Parathyroid adenoma (tissue), 2 donors: ENCODE data around the gene C2CD3.

Experiments
- H2AFZ ChIP-seq: fragments of 300-600 bp; sonication (generic); one replicate; pipeline ENCODE4 v1.7.0; 2017; ENCODE audit warnings: antibody characterized with exemption, mild to moderate bottlenecking
- H3K27ac ChIP-seq: fragments of 300-600 bp; sonication (generic); one replicate; pipeline ENCODE4 v1.7.0; 2017
- H3K27me3 ChIP-seq: fragments of 300-600 bp; sonication (generic); one replicate; pipeline ENCODE4 v1.7.0; 2017; ENCODE audit warnings: low read length; ENCODE audit not compliant: control insufficient read depth, insufficient read depth
- H3K36me3 ChIP-seq: fragments of 300-600 bp; sonication (generic); one replicate; pipeline ENCODE4 v1.7.0; 2017; ENCODE audit warnings: low read length; ENCODE audit not compliant: control insufficient read depth, insufficient read depth
- H3K4me1 ChIP-seq: fragments of 300-600 bp; sonication (generic); one replicate; pipeline ENCODE4 v1.7.0; 2017; ENCODE audit warnings: control low read depth
- H3K4me2 ChIP-seq: fragments of 300-600 bp; sonication (generic); one replicate; pipeline ENCODE4 v1.7.0; 2017; ENCODE audit warnings: low read length
- H3K4me3 ChIP-seq: fragments of 300-600 bp; sonication (generic); one replicate; pipeline ENCODE4 v1.7.0; 2017; ENCODE audit warnings: low read depth, low read length
- H3K79me2 ChIP-seq: fragments of 300-600 bp; sonication (generic); one replicate; pipeline ENCODE4 v1.7.0; 2017; ENCODE audit warnings: control low read depth
- H3K9ac ChIP-seq: fragments of 300-600 bp; sonication (generic); one replicate; pipeline ENCODE4 v1.7.0; 2017; ENCODE audit warnings: mild to moderate bottlenecking
- H3K9me3 ChIP-seq: fragments of 300-600 bp; sonication (generic); one replicate; pipeline ENCODE4 v1.7.0; 2017; ENCODE audit warnings: low read length; ENCODE audit not compliant: control insufficient read depth
- CTCF ChIP-seq: fragments of 300-600 bp; sonication (generic); IDR thresholded peaks from one replicate; pipeline ENCODE4 v1.7.0; 2017; ENCODE audit warnings: antibody characterized with exemption, mild to moderate bottlenecking
- donor health status: primary hyperparathyroidism.

Gene C2CD3

GRCh38 chr11:73969991-73970800 lies 200.6 kb downstream of the C2CD3 start:
- Histone ChIP-seq H3K9ac (no peak overlapping the region), H3K4me1 (no peaks in the 10 kb centered on the region), H2AFZ (no peak overlapping the region), H3K4me2 (no peak overlapping the region), H3K9me3 (no peaks in the 10 kb centered on the region), H3K79me2 (no peaks in the 10 kb centered on the region), H3K4me3 (no peak overlapping the region), H3K36me3 (no peaks in the 10 kb centered on the region), H3K27ac (no peak overlapping the region), H3K27me3 (no peaks in the 10 kb centered on the region)
- TF ChIP-seq CTCF = no peak

- no peak overlapping the region for H3K27ac ChIP-seq
- no peak overlapping the region for H3K4me3 ChIP-seq
- H3K4me2 ChIP-seq = no peak overlapping the region
- no peak for TF ChIP-seq CTCF
- no peaks in the 10 kb centered on the region for H3K9me3 ChIP-seq
- no peaks in the 10 kb centered on the region for H3K4me1 ChIP-seq
- no peak overlapping the region for H2AFZ ChIP-seq
- H3K27me3 ChIP-seq = no peaks in the 10 kb centered on the region
- H3K79me2 ChIP-seq = no peaks in the 10 kb centered on the region
- H3K9ac ChIP-seq = no peak overlapping the region
- H3K36me3 ChIP-seq = no peaks in the 10 kb centered on the region
Observed at GRCh38 chr11:73969091-73969490, 201.7 kb downstream of the C2CD3 start.

- H3K9me3 ChIP-seq = no peaks in the 10 kb centered on the region
- no peak overlapping the region for H3K4me3 ChIP-seq
- no peak overlapping the region for H3K27ac ChIP-seq
- H3K9ac ChIP-seq = no peak overlapping the region
- no peaks in the 10 kb centered on the region for H3K79me2 ChIP-seq
- H3K4me1 ChIP-seq = no peaks in the 10 kb centered on the region
- no peaks in the 10 kb centered on the region for H3K36me3 ChIP-seq
- no peak overlapping the region for H2AFZ ChIP-seq
- no peak for TF ChIP-seq CTCF
- H3K27me3 ChIP-seq = no peaks in the 10 kb centered on the region
- H3K4me2 ChIP-seq = no peak overlapping the region
Observed at GRCh38 chr11:73968356-73968966, 202.3 kb downstream of the C2CD3 start.

GRCh38 chr11:73965764-73966121 lies 205.1 kb downstream of the C2CD3 start:
- Histone ChIP-seq H3K4me2 (no peak overlapping the region), H3K9ac (no peak overlapping the region), H3K27ac (no peak overlapping the region), H3K27me3 (no peaks in the 10 kb centered on the region), H3K4me1 (no peaks in the 10 kb centered on the region), H2AFZ (no peak overlapping the region), H3K36me3 (no peaks in the 10 kb centered on the region), H3K4me3 (no peak overlapping the region), H3K9me3 (no peaks in the 10 kb centered on the region), H3K79me2 (no peaks in the 10 kb centered on the region)
- no peak for TF ChIP-seq CTCF
